ENCODE results near the gene SPATA19. TPM values are rescaled to one million over a fixed set of nuclear protein-coding genes. Genes with fewer than 3 reads are reported as not detected.

The SPATA19 gene
- total RNA-seq, 1 experiment from 2014 or later, result not detected

DNA sequence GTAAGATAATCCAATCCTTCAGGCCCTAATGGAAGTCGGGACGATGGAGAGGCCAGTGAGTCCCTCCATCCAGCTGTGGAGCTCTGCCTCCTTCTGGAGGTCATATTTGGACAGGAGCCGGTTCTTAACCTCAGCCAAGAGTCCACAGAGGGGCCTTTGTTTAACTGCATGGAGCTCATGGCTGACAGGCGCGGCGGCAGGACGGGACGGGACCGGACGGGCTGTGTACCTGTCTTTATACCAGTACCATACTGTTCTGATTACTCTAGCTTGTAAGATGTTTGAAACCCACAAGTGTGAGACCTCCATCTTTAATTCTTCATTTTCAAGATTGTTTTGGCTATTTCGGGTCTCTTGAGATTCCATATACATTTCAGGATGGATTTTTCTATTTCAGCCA lies 20.2 kb upstream of the SPATA19 start:
- Histone ChIP-seq H3K4me1 (ENCODE audit: control insufficient read depth, insufficient read depth, low read length) (no peaks in the 10 kb centered on the region), H3K27me3 (ENCODE audit: control insufficient read depth, insufficient read depth, low read length) (peaks cover 3% of the 10 kb centered on the region; the same call in 1 of the 2 replicates), H3K9me3 (ENCODE audit: control insufficient read depth, insufficient read depth, low read depth, low read length) (no peaks in the 10 kb centered on the region), H3K36me3 (ENCODE audit: control insufficient read depth, insufficient read depth, low read length) (no peaks in the 10 kb centered on the region), H3K27ac (ENCODE audit: low read length) (no peak overlapping the region), H3K4me3 (ENCODE audit: low read depth in 2 of 2, low read length in 2 of 2) (no peak overlapping the region)
- TF ChIP-seq SIN3A (IDR thresholded peaks at IDR 0.05; ENCODE audit: borderline replicate concordance, insufficient read depth, low read depth, low read length), result no peak
- TF ChIP-seq, protein P1, sequence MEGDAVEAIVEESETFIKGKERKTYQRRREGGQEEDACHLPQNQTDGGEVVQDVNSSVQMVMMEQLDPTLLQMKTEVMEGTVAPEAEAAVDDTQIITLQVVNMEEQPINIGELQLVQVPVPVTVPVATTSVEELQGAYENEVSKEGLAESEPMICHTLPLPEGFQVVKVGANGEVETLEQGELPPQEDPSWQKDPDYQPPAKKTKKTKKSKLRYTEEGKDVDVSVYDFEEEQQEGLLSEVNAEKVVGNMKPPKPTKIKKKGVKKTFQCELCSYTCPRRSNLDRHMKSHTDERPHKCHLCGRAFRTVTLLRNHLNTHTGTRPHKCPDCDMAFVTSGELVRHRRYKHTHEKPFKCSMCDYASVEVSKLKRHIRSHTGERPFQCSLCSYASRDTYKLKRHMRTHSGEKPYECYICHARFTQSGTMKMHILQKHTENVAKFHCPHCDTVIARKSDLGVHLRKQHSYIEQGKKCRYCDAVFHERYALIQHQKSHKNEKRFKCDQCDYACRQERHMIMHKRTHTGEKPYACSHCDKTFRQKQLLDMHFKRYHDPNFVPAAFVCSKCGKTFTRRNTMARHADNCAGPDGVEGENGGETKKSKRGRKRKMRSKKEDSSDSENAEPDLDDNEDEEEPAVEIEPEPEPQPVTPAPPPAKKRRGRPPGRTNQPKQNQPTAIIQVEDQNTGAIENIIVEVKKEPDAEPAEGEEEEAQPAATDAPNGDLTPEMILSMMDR (IDR thresholded peaks at IDR 0.05), result no peak
- no peak for TF ChIP-seq POLR2AphosphoS5 (IDR thresholded peaks at IDR 0.05; ENCODE audit: low read depth, low read length)
- TF ChIP-seq TCF7L2 (IDR thresholded peaks at IDR 0.05; ENCODE audit: low read depth, low read length), result no peak
- TF ChIP-seq, protein P2, sequence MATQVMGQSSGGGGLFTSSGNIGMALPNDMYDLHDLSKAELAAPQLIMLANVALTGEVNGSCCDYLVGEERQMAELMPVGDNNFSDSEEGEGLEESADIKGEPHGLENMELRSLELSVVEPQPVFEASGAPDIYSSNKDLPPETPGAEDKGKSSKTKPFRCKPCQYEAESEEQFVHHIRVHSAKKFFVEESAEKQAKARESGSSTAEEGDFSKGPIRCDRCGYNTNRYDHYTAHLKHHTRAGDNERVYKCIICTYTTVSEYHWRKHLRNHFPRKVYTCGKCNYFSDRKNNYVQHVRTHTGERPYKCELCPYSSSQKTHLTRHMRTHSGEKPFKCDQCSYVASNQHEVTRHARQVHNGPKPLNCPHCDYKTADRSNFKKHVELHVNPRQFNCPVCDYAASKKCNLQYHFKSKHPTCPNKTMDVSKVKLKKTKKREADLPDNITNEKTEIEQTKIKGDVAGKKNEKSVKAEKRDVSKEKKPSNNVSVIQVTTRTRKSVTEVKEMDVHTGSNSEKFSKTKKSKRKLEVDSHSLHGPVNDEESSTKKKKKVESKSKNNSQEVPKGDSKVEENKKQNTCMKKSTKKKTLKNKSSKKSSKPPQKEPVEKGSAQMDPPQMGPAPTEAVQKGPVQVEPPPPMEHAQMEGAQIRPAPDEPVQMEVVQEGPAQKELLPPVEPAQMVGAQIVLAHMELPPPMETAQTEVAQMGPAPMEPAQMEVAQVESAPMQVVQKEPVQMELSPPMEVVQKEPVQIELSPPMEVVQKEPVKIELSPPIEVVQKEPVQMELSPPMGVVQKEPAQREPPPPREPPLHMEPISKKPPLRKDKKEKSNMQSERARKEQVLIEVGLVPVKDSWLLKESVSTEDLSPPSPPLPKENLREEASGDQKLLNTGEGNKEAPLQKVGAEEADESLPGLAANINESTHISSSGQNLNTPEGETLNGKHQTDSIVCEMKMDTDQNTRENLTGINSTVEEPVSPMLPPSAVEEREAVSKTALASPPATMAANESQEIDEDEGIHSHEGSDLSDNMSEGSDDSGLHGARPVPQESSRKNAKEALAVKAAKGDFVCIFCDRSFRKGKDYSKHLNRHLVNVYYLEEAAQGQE (IDR thresholded peaks at IDR 0.05; ENCODE audit: insufficient read depth in 1 of 2, low read depth in 2 of 2, low read length in 1 of 2), result no peak
- in situ Hi-C loops (cut with HindIII; ENCODE audit: low pct_unique_long_range_greater_than_20kb, low sequenced_read_pairs), result no loop called here
- ChIA-PET POLR2A (no interaction called here), CTCF (no interaction called here)
- BruUV-seq (replicated peaks), result no TSS peak
- DNase-seq (ENCODE audit: low read depth, low spot score) (no peak), ATAC-seq (no peak)
- intact Hi-C loops (cut with micrococcal nuclease; ENCODE audit: unreplicated experiment), result no loop called here

DNA sequence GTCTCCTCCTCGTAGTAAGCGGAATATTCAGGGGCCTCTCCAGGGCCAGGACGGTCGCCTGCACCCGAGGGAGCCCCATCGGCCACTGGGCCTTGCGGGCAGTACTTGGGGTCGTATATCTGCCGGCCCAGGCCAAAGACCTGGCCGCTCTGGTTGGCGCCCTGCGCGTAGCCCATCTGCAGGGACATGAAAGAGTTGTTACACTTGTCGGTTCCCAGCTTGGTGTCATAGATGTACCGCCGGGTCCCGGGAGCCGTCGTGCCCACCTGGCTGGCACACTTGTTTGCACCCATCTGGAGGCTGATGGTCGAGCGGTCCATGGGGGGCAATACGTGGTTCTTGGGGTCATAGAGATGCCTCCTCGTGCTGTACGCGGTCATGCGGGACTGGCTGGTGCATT lies 19.4 kb upstream of the SPATA19 start:
- ATAC-seq, result no peak
- Histone ChIP-seq H3K4me1 (ENCODE audit: control insufficient read depth, insufficient read depth, low read length) (no peaks in the 10 kb centered on the region), H3K27me3 (ENCODE audit: control insufficient read depth, insufficient read depth, low read length) (peaks cover 3% of the 10 kb centered on the region; the same call in 1 of the 2 replicates), H3K27ac (ENCODE audit: low read length) (no peak overlapping the region), H3K36me3 (ENCODE audit: control insufficient read depth, insufficient read depth, low read length) (no peaks in the 10 kb centered on the region), H3K9me3 (ENCODE audit: control insufficient read depth, insufficient read depth, low read depth, low read length) (no peaks in the 10 kb centered on the region), H3K4me3 (ENCODE audit: low read depth in 2 of 2, low read length in 2 of 2) (no peak overlapping the region)
- TF ChIP-seq SIN3A (IDR thresholded peaks at IDR 0.05; ENCODE audit: borderline replicate concordance, insufficient read depth, low read depth, low read length) (no peak), POLR2AphosphoS5 (IDR thresholded peaks at IDR 0.05; ENCODE audit: low read depth, low read length) (no peak), TCF7L2 (IDR thresholded peaks at IDR 0.05; ENCODE audit: low read depth, low read length) (no peak)
- TF ChIP-seq, protein P1 (IDR thresholded peaks at IDR 0.05), result no peak
- TF ChIP-seq, protein P2 (IDR thresholded peaks at IDR 0.05; ENCODE audit: insufficient read depth in 1 of 2, low read depth in 2 of 2, low read length in 1 of 2), result no peak
- CTCF ChIA-PET, result no interaction called here
- in situ Hi-C loops (cut with HindIII; ENCODE audit: low pct_unique_long_range_greater_than_20kb, low sequenced_read_pairs), result no loop called here
- BruUV-seq (replicated peaks), result no TSS peak
- intact Hi-C loops (cut with micrococcal nuclease; ENCODE audit: unreplicated experiment), result no loop called here
- DNase-seq (ENCODE audit: low read depth, low spot score), result no peak
- POLR2A ChIA-PET, result no interaction called here
